ENCODE measurements around the gene ZNF428. TPM values are rescaled to one million over a fixed set of nuclear protein-coding genes. Genes with fewer than 3 reads are reported as not detected.

The ZNF428 gene
- total RNA-seq, 1 donor from 2014 or later: 29.6 TPM

DNA sequence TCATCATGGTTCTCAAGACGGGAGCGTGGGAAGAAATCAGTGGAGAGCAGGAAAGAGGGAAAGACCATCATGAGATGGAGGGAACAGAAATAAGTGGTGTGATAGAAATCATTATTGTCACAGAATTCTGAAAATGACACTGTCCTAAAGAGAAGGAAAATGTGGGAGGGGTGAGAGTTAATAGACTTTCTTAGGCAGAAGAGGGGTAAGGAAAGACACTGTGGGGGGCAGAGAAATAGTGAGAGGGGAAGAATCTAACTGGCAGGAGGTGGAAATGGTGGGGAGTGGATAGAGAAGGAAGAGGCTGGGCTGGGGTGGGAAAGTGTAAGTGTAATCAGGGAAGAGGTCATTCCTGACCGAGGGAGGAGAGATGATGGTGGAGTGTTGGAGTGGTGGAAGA, 40.6 kb downstream of the ZNF428 start:
- ATAC-seq: no peak

DNA sequence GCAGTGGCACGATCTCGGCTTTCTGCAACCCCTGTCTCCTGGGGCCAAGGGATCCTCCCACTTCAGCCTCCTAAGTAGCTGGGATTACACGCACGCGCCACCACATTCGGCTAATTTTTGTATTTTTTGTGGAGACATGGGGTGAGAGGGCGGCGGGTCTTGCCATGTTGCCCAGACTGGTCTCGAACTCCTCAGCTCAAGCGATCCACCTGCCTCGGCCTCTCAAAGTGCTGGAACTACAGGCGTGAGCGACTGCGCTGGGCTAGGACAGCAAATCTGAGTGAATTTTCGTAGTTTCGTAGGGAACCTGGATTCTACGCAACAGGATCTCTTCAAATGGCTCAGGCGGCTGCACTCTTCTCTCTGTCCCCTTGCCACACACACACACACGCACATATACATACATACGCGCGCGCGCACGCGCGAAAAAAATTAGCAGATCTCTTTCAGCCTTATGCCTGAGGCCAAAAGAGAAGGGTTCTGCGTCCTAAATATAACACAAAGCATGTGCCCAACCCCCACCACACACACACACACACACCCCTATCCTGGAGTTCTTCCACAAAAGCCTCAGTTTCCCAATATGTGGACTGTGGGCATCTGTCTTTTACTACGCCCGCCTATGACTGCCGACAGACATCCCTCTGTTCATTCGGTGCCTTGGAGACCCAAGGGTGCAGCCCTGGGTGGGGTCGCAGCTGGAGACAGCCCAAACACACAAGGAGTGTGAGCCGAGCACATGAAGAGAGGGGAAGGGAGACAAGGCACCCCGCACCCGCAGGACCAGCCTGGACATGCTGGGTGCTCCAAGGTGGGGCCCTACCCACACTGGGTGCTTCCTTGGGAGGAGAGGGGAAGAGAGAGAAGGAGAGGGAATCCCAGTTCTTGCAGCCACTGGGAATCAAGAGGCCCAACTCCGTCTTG, 43.2 kb downstream of the ZNF428 start:
- H3K4me3 ChIP-seq: peak overlapping the region; percentile 74
- H3K27me3 ChIP-seq (ENCODE audit: low read depth): no peaks in the 10 kb centered on the region
- TF ChIP-seq, protein P1, sequence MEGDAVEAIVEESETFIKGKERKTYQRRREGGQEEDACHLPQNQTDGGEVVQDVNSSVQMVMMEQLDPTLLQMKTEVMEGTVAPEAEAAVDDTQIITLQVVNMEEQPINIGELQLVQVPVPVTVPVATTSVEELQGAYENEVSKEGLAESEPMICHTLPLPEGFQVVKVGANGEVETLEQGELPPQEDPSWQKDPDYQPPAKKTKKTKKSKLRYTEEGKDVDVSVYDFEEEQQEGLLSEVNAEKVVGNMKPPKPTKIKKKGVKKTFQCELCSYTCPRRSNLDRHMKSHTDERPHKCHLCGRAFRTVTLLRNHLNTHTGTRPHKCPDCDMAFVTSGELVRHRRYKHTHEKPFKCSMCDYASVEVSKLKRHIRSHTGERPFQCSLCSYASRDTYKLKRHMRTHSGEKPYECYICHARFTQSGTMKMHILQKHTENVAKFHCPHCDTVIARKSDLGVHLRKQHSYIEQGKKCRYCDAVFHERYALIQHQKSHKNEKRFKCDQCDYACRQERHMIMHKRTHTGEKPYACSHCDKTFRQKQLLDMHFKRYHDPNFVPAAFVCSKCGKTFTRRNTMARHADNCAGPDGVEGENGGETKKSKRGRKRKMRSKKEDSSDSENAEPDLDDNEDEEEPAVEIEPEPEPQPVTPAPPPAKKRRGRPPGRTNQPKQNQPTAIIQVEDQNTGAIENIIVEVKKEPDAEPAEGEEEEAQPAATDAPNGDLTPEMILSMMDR (IDR thresholded peaks at IDR 0.05): no peak
- H3K36me3 ChIP-seq: peaks cover 4% of the 10 kb centered on the region
- H3K27ac ChIP-seq: peak overlapping the region; percentile 86
- H3K4me1 ChIP-seq: peaks cover 25% of the 10 kb centered on the region
- ATAC-seq: peak in 1 of 2 donors; percentile 2
- intact Hi-C loops (cut with DNase I): no loop called here
- DNase-seq: peak; percentile 49
- H3K9me3 ChIP-seq: no peaks in the 10 kb centered on the region

More for the DNA sequence above, 40.6 kb downstream of the ZNF428 start:
- no peaks in the 10 kb centered on the region for H3K36me3 ChIP-seq
- DNase-seq: no peak
- no peak overlapping the region for H3K27ac ChIP-seq
- H3K4me1 ChIP-seq: peaks cover 29% of the 10 kb centered on the region
- TF ChIP-seq, protein P1 (IDR thresholded peaks at IDR 0.05): no peak
- H3K4me3 ChIP-seq: no peak overlapping the region
- H3K27me3 ChIP-seq (ENCODE audit: low read depth): no peaks in the 10 kb centered on the region
- H3K9me3 ChIP-seq: no peaks in the 10 kb centered on the region
- intact Hi-C loops (cut with DNase I): no loop called here

DNA sequence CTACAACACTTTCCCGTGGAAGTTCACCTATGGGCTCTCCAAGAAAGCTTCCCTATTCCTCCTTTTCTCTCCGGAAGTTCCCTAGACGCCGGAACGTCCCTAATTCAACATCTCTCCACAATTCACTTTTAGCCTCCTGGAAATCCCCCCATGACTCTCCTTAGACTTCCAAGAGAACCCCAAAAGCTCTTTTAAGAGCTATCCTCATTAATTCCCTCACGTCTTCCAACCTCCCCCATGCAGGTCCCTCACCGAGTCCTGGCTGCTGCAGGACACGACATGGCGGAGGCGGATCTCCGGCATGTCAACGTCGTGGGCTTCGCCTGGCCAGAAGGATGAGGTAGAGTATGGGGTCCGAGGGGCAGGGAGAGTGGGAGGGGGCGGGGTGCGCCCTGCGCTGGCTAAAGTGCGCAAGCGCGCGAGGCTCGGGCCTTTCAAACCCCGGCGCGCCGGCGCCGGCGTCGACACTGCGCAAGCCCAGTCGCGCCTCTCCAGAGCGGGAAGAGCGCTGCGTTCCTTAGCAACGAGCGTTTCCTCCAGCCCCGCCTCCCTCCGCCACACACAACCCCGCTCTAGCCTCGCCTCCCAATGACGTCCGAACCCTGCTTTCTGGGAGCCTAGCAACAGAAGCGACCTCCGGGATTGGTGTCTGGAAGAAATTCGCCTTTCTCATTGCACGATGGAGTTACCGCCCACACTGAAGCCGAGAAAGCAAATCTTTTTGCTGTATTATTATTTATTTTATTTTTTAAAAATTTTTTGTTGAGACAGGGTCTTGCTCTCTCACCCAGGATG, 44.1 kb downstream of the ZNF428 start, which contains the start of the genes PINLYP and XRCC1:
Gene PINLYP (plus strand): TSS at position 646 of the 795 bp plus-strand sequence. CDS start 1,391 bp downstream, outside the sequence.
Gene XRCC1 (minus strand): TSS at position 372 of the 795 bp plus-strand sequence. CDS start 69 bp downstream, at position 303.
- peak; percentile 99 for ATAC-seq
- H3K36me3 ChIP-seq: peaks cover 4% of the 10 kb centered on the region
- H3K27ac ChIP-seq: peak within 1 kb of the TSS; percentile 86
- peak within 1 kb of the TSS; percentile 74 for H3K4me3 ChIP-seq
- intact Hi-C loops (cut with DNase I): no loop called here
- H3K9me3 ChIP-seq: no peaks in the 10 kb centered on the region
- DNase-seq: peak; percentile 99
- TF ChIP-seq, protein P1 (IDR thresholded peaks at IDR 0.05): no peak
- H3K4me1 ChIP-seq: peaks cover 21% of the 10 kb centered on the region
- H3K27me3 ChIP-seq (ENCODE audit: low read depth): no peaks in the 10 kb centered on the region

DNA sequence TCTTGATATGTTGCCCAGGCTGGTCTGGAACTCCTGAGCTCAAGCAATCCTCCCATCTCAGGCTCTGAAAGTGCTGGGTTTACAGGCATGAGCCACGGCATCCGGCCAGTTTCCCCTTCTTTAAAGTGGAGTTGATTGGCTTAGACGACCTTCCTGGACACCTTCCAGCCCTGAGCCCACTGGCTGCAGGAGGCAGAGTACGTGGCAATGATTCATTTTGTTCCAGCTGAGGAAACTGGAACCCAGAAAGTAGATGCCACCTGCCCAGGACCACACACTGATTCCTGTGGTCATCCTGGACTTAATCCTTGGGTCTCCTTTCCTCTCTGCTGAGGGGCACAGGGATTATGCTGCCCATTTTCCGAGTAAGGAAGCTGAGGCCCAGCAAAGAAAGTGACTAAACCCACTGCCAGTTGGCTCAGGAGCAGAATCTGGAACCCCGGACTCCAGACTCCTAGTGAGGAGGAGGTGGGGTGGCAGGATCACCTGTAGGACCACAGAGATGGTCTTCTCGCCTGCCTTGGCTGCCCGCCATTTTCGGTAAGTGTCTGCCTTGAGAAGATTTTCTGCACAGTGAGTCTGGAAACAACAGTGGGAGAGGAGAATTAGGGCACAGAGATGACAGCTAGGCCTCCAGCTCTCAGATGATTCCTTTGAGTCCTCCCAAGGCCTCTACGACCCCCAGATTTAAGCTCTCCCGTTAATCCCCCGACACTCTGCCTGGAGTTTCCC, 44.8 kb downstream of the ZNF428 start:
- peak overlapping the region; percentile 74 for H3K4me3 ChIP-seq
- no peak for ATAC-seq
- intact Hi-C loops (cut with DNase I): no loop called here

More for the DNA sequence above, 44.8 kb downstream of the ZNF428 start:
- TF ChIP-seq, protein P1 (IDR thresholded peaks at IDR 0.05): no peak
- H3K9me3 ChIP-seq: no peaks in the 10 kb centered on the region
- H3K27ac ChIP-seq: peak overlapping the region; percentile 86
- peaks cover 15% of the 10 kb centered on the region for H3K4me1 ChIP-seq
- H3K36me3 ChIP-seq: peaks cover 4% of the 10 kb centered on the region
- no peaks in the 10 kb centered on the region for H3K27me3 ChIP-seq (ENCODE audit: low read depth)
- peak; percentile 28 for DNase-seq
